ENCODE data around the gene ZNF593.

The ZNF593 gene

GRCh38 chr1:26154750-26155149, 15.0 kb upstream of the ZNF593 start:
- DNase-seq (ENCODE audit: extremely low read depth, low read depth), result no peak
- TF ChIP-seq CTCF (IDR thresholded peaks at IDR 0.05; ENCODE audit: low read depth, low read length), result no peak

GRCh38 chr1:26155370-26156284, 14.1 kb upstream of the ZNF593 start:
- DNase-seq (ENCODE audit: extremely low read depth, low read depth), result no peak
- TF ChIP-seq CTCF (IDR thresholded peaks at IDR 0.05; ENCODE audit: low read depth, low read length), result no peak

- TF ChIP-seq CTCF (IDR thresholded peaks at IDR 0.05; ENCODE audit: low read depth, low read length), result no peak
- DNase-seq (ENCODE audit: extremely low read depth, low read depth), result no peak
Observed at GRCh38 chr1:26156285-26157038, 13.2 kb upstream of the ZNF593 start.

- no peak for DNase-seq (ENCODE audit: extremely low read depth, low read depth)
- no peak for TF ChIP-seq CTCF (IDR thresholded peaks at IDR 0.05; ENCODE audit: low read depth, low read length)
Observed at GRCh38 chr1:26158271-26158907, 11.3 kb upstream of the ZNF593 start.

GRCh38 chr1:26158908-26159742, 10.6 kb upstream of the ZNF593 start, which contains the start of gene FAM110D:
FAM110D (plus strand) TSS chr1:26159079; CDS start chr1:26161292, 2,213 bp downstream.
- TF ChIP-seq CTCF (IDR thresholded peaks at IDR 0.05; ENCODE audit: low read depth, low read length), result no peak
- DNase-seq (ENCODE audit: extremely low read depth, low read depth), result no peak

DNA sequence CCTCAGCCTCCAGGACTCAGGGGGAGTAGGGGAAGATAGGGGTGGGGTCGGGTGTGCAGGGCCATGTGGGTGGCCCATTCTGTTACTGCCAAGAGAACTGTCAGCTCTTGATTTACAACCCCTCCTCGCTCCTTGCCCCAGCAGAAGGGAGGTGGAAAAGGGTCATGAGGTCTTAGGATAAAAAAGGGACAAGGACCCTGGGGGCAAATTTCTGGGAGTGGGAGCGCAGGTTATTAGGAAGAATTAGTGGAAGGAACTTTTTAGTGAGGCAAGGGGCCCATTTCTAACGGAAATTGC, 10.0 kb upstream of the ZNF593 start:
- no peak for DNase-seq (ENCODE audit: extremely low read depth, low read depth)
- no peak for TF ChIP-seq CTCF (IDR thresholded peaks at IDR 0.05; ENCODE audit: low read depth, low read length)

Data from AG09319 (cell line).